ENCODE measurements around the gene ZBED3.

GRCh38 chr5:77087484-77088261, 588 bp upstream of the ZBED3 start:
- TF ChIP-seq EZH2 (IDR thresholded peaks at IDR 0.05; ENCODE audit: borderline replicate concordance, low read depth, low read length, severe bottlenecking) (no peak), CTCF (IDR thresholded peaks at IDR 0.05; ENCODE audit: extremely low read depth in 1 of 2, insufficient read depth in 1 of 2, low read depth in 1 of 2, low read length in 2 of 2) (no peak), POLR2A (IDR thresholded peaks at IDR 0.05; ENCODE audit: low read depth, low read length) (no peak), POLR2AphosphoS5 (IDR thresholded peaks at IDR 0.05; ENCODE audit: insufficient read depth, low read depth, low read length) (no peak), MAX (IDR thresholded peaks at IDR 0.05; ENCODE audit: insufficient read depth, insufficient read length) (no peak)

Measured in endothelial cell of umbilical vein (primary cell).